MM.1S (cell line): Measurements from ENCODE around the gene ITGA2B.

Source experiments
- DNase-seq: peaks from one replicate; pipeline ENCODE4 v3.0.0-alpha.2; 2015
- H2AFZ ChIP-seq: fragments of 300-600 bp; sonication (generic); 2 replicates; pipeline ENCODE4 v1.6.0; 2016; ENCODE audit warnings: antibody characterized with exemption, low read length
- H3F3A ChIP-seq: fragments of 300-600 bp; sonication (generic); 2 replicates; pipeline ENCODE4 v1.6.1; 2016; ENCODE audit warnings: mild to moderate bottlenecking, antibody characterized with exemption, low read length, moderate library complexity, mixed read lengths; ENCODE audit not compliant: insufficient read depth
- H3K27ac ChIP-seq: fragments of 300-600 bp; sonication (generic); 2 replicates; pipeline ENCODE4 v1.5.1; 2016; ENCODE audit warnings: mild to moderate bottlenecking, low read length
- H3K27me3 ChIP-seq: fragments of 300-600 bp; sonication (generic); replicated peaks from 2 replicates; pipeline ENCODE4 v1.6.0; 2016; ENCODE audit warnings: low read length; ENCODE audit not compliant: insufficient read depth
- H3K36me3 ChIP-seq: fragments of 300-600 bp; sonication (generic); replicated peaks from 2 replicates; pipeline ENCODE4 v1.6.1; 2016; ENCODE audit warnings: mild to moderate bottlenecking, low read length, mixed read lengths; ENCODE audit not compliant: insufficient read depth
- H3K4me1 ChIP-seq: fragments of 300-600 bp; sonication (generic); 2 replicates; pipeline ENCODE4 v1.6.1; 2016; ENCODE audit warnings: low read length, mixed read lengths
- H3K4me2 ChIP-seq: fragments of 300-600 bp; sonication (generic); 2 replicates; pipeline ENCODE4 v1.6.0; 2016; ENCODE audit warnings: low read depth, low read length
- H3K4me3 ChIP-seq: fragments of 300-600 bp; sonication (generic); 2 replicates; pipeline ENCODE4 v1.5.1; 2016; ENCODE audit warnings: low read length, mixed read lengths
- H3K79me2 ChIP-seq: fragments of 300-600 bp; sonication (generic); 2 replicates; pipeline ENCODE4 v1.6.1; 2016; ENCODE audit warnings: mixed run types, low read length, mixed read lengths
- H3K9ac ChIP-seq: fragments of 300-600 bp; sonication (generic); 2 replicates; pipeline ENCODE4 v1.6.1; 2016; ENCODE audit warnings: low read length, mixed read lengths
- H3K9me2 ChIP-seq: fragments of 300-600 bp; sonication (generic); replicated peaks from 2 replicates; pipeline ENCODE4 v1.6.1; 2016; ENCODE audit warnings: mild to moderate bottlenecking, low read length, mixed read lengths; ENCODE audit not compliant: insufficient read depth
- H3K9me3 ChIP-seq: fragments of 300-600 bp; sonication (generic); replicated peaks from 2 replicates; pipeline ENCODE4 v1.6.1; 2016; ENCODE audit warnings: mild to moderate bottlenecking, low read length, mixed read lengths; ENCODE audit not compliant: insufficient read depth
- H4K20me1 ChIP-seq: fragments of 300-600 bp; sonication (generic); 2 replicates; pipeline ENCODE4 v1.6.1; 2016; ENCODE audit warnings: mild to moderate bottlenecking, low read length, moderate library complexity, mixed read lengths; ENCODE audit not compliant: insufficient read depth
- CTCF ChIP-seq: fragments of 300-600 bp; sonication (generic); IDR thresholded peaks from 2 replicates; pipeline ENCODE4 v1.5.1; 2016; ENCODE audit warnings: antibody characterized with exemption, low read length, mixed read lengths
- EZH2 ChIP-seq: fragments of 300-600 bp; sonication (generic); optimal IDR thresholded peaks from 2 replicates; pipeline ENCODE3; 2017; ENCODE audit warnings: low read depth, mild to moderate bottlenecking, antibody characterized with exemption, low read length, mixed read lengths
- EZH2phosphoT487 ChIP-seq: fragments of 300-600 bp; sonication (generic); IDR thresholded peaks from 2 replicates; pipeline ENCODE4 v1.6.1; 2018; ENCODE audit warnings: antibody characterized with exemption, low read length

The ITGA2B gene

GRCh38 chr17:44389723-44390202 is 314 bp upstream of the ITGA2B start:
- Histone ChIP-seq H3K4me1 (no peaks in the 10 kb centered on the region), H3K4me2 (no peak overlapping the region), H3K27ac (no peak overlapping the region)

GRCh38 chr17:44387804-44388203 is 1.6 kb downstream of the ITGA2B start:
- no peaks in the 10 kb centered on the region for H3F3A ChIP-seq
- no peak overlapping the region for H3K4me3 ChIP-seq
- TF ChIP-seq EZH2phosphoT487 (no peak), CTCF (no peak), EZH2 (no peak)
- no peaks in the 10 kb centered on the region for H3K4me1 ChIP-seq
- no peaks in the 10 kb centered on the region for H3K79me2 ChIP-seq
- H3K4me2 ChIP-seq: no peak overlapping the region
- H3K27me3 ChIP-seq: peaks cover 9% of the 10 kb centered on the region
- no peak for DNase-seq
- H2AFZ ChIP-seq: no peak overlapping the region
- no peaks in the 10 kb centered on the region for H3K9me2 ChIP-seq
- no peaks in the 10 kb centered on the region for H3K9me3 ChIP-seq
- no peak overlapping the region for H3K9ac ChIP-seq
- H3K27ac ChIP-seq: no peak overlapping the region
- no peaks in the 10 kb centered on the region for H4K20me1 ChIP-seq
- H3K36me3 ChIP-seq: no peaks in the 10 kb centered on the region

More at GRCh38 chr17:44389723-44390202, 314 bp upstream of the ITGA2B start:
- Histone ChIP-seq H3F3A (no peaks in the 10 kb centered on the region), H3K9me3 (no peaks in the 10 kb centered on the region), H2AFZ (no peak overlapping the region), H4K20me1 (no peaks in the 10 kb centered on the region), H3K36me3 (no peaks in the 10 kb centered on the region), H3K9me2 (no peaks in the 10 kb centered on the region), H3K79me2 (no peaks in the 10 kb centered on the region), H3K4me3 (no peak overlapping the region), H3K9ac (no peak overlapping the region), H3K27me3 (no peaks in the 10 kb centered on the region; the same call in 1 of the 2 replicates)
- no peak for TF ChIP-seq EZH2phosphoT487
- TF ChIP-seq CTCF: no peak
- TF ChIP-seq EZH2: no peak
- no peak for DNase-seq

- no peak overlapping the region for H3K27ac ChIP-seq
- H3K79me2 ChIP-seq: no peaks in the 10 kb centered on the region
- H3K27me3 ChIP-seq: peaks cover 24% of the 10 kb centered on the region
- DNase-seq: no peak
- H3K9me3 ChIP-seq: no peaks in the 10 kb centered on the region
- H3F3A ChIP-seq: no peaks in the 10 kb centered on the region
- no peaks in the 10 kb centered on the region for H4K20me1 ChIP-seq
- H3K36me3 ChIP-seq: no peaks in the 10 kb centered on the region
- no peak overlapping the region for H3K9ac ChIP-seq
- H3K9me2 ChIP-seq: no peaks in the 10 kb centered on the region
- peak overlapping the region; percentile 90; the same call in 1 of the 2 replicates for H2AFZ ChIP-seq
- TF ChIP-seq EZH2phosphoT487 (no peak), CTCF (no peak), EZH2 (no peak)
- no peak overlapping the region; the same call in 1 of the 2 replicates for H3K4me3 ChIP-seq
- no peaks in the 10 kb centered on the region for H3K4me1 ChIP-seq
- peak overlapping the region; percentile 98; the same call in 1 of the 2 replicates for H3K4me2 ChIP-seq
These were observed 3.3 kb downstream of the ITGA2B start for GRCh38 chr17:44386182-44386525.
